ENCODE data around the gene ORM1.
A peak's percentile ranks its signal among the peaks of the same experiment; 100 is the strongest.
"Not testable (repeated sequence)": the region's sequence is repeated elsewhere in the genome, so short reads cannot be mapped to it uniquely, and the experiment has no call there.

The ORM1 gene

DNA sequence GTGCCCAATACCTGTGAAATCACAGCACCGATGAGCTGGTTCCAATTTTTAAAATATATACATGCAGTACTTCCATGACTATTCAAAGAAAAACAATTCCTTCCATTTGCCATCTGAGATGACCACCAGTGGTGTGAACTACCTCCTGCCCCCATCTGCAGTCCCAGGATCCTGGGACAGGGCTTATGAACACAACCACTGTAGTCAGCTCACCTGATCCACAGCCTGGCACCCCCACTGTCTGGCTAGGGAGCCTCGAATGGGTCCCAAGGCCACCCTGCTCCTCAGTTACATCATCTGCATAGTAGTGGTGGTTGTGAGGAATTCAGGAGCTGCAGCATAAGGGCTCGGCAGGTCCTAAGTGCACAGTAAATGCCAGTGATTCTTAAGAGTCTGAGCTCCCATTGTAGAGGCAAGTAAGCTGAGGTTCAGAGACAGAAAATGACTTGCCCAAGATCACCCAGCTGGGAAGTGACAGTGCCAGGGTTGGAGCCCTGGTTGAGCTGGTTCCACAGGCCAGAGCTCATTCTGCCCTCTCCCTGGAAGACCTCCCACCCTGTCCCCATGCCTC is 2.9 kb downstream of the ORM1 start:
- DNase-seq = not testable (repeated sequence)

- no peak for DNase-seq
Observed at GRCh38 chr9:114327749-114328148, 4.9 kb downstream of the ORM1 start.

DNA sequence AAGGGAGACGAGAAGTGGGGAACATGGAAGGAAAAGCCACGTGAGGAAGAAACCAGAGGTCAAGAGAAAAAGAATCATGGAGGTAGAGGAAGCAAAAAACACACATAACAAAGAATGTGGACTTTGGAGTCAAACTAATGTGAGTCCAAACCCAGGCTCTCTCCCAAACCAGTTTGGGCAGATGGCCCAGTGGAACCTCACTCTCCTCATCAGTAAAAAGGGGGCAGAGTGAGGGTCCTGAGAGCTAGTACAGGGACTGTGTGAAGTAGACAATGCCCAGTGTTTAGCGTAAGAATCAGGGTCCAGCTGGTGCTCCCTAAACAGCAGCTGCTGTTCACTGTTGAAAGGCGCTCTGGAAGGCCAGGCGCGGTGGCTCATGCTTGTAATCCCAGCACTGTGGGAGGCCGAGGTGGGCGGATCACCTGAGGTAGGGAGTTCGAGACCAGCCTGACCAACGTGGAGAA is 5.5 kb downstream of the ORM1 start:
- not testable (repeated sequence) for DNase-seq

- DNase-seq = not testable (repeated sequence)
Observed at GRCh38 chr9:114328937-114329624, 6.2 kb downstream of the ORM1 start.

DNA sequence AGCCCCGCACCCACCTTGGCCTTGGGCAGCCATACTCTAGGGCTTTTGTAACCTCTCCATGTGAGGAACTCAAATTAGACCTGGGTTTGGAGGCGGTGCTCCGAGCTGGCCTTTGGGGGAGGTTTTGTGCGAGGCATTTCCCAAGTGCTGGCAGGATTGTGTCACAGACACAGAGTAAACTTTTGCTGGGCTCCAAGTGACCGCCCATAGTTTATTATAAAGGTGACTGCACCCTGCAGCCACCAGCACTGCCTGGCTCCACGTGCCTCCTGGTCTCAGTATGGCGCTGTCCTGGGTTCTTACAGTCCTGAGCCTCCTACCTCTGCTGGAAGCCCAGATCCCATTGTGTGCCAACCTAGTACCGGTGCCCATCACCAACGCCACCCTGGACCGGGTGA is 6.7 kb downstream of the ORM1 start, which contains the start of gene ORM2:
Gene ORM2 (plus strand): TSS at position 245 of the 398 bp plus-strand sequence. CDS start 36 bp downstream, at position 281.
- not testable (repeated sequence) for DNase-seq

DNA sequence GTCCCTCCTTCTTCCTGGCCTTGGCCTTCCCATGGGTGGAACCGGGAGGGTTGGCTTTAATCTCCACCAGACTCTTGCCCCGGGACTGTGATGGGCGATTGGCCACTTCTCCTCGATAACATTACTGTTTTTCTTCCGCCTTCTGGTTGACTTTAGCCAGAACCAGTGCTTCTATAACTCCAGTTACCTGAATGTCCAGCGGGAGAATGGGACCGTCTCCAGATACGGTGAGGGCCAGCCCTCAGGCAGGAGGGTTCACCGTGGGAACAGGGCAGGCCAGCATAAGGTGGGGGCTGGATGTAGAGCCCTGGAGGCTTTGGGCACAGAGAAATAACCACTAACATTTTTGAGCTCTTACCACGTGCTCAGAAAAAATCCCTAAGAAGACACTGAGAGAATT is 7.7 kb downstream of the ORM1 start:
- no peak for DNase-seq

GRCh38 chr9:114331229-114332195 is 8.6 kb downstream of the ORM1 start:
- DNase-seq = not testable (repeated sequence)

DNA sequence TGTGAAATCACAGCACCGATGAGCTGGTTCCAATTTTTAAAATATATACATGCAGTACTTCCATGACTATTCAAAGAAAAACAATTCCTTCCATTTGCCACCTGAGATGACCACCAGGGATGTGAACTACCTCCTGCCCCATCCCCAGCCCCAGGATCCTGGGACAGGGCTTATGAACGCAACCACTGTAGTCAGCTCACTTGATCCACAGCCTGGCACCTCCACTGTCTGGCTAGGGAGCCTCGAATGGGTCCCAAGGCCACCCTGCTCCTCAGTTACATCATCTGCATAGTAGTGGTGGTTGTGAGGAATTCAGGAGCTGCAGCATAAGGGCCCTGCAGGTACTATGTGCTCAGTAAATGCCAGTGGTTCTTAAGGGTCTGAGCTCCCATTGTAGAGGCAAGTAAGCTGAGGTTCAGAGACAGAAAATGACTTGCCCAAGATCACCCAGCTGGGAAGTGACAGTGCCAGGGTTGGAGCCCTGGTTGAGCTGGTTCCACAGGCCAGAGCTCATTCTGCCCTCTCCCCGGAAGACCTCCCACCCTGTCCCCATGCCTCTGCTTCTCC is 9.7 kb downstream of the ORM1 start:
- DNase-seq = not testable (repeated sequence)

- not testable (repeated sequence) for DNase-seq
Observed at GRCh38 chr9:114333718-114334117, 10.8 kb downstream of the ORM1 start.

DNA sequence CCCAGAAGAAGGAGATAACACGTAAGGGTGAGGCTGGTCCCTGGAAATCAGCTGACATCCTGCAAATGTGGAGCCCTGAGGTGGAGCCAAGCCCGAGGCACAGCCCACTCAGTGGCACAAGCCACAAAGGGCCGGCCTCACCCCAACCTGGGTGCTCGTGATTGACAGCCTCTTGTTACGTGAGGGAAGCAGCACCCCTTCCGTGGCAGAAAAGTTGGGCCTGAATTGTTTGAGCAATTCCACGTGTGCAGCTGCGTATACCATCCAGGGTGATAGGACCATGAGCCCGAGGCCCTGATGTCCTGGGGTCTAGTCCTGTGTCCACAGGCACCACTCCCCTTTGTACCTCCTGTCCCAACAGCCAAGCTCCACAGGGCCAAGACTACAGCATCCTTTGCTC is 11.6 kb downstream of the ORM1 start:
- no peak for DNase-seq

GRCh38 chr9:114335745-114336144 is 12.8 kb downstream of the ORM1 start:
- no peak for DNase-seq

DNA sequence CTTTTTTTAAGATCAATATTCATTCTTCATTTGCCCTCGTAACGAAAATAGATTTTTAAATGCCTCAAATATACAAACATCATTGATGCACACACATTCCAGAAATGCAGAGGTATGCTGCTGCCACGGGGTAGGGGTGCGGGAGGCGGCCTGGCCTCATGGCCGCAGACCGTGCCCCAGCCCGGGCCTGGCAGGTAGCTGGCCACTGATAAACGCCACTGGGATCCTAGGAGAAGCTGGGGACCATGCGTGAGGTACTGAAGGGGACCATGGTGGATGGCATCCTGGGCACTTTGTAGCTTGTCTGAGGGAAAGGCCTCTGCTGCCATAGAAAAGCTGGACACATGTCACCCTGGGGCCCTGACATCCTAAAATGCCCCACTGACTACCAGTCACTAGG is 13.3 kb downstream of the ORM1 start:
- DNase-seq = no peak

GRCh38 chr9:114336699-114337395 is 13.9 kb downstream of the ORM1 start:
- DNase-seq = no peak

DNA sequence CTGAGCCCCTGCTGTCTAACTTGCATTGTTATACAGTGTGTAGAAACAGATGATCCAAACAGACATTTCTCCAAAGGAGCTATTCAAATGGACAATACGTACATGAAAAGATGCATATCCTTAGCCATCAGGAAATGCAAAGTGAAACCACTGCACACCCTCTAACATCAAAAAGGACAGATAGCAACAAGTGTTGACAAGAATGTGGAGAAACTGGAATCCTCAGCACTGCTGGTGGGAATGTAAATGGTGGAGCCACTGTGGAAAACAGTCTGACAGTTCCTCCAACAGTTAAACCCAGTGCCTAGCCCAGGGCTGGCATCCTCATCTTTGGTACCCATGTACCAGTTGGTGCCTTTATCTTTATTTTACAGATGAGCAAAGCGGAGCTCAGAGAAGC is 15.3 kb downstream of the ORM1 start:
- DNase-seq = no peak

DNA sequence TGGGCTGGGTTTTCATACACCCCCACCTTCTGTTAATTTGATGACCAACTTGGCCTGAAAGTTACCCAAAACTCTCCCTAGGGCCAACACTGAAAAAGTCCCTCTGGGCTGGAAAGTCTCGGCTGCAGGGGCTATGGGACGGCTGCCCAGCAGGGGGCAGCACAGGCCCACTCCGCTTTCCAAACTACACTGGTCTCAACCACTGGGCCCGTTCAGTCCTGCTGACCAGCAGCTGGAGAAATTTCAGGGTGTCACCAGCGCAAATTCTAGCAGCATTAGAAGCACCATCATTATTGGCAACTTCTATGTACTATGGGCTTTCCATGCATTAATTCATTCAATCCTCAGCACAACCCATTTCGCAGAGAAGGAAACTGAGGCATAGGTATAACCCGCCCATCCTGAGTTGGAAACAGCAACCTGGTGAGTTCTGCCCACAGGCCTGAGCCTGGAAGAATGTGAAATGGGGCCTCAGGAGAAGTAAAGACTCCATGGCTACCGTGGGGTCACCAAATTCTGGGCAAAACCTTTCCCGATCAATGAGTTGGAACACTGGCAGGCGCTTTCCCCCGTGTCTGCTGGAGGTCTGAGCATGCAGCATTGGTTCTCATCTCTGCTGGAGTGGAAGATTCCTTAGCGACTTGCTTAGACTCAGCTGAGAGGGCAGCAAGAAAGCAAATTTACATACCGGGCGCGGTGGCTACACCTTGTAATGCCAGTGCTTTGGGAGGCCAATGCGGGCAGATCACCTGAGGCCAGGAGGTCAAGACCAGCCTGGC is 16.4 kb downstream of the ORM1 start:
- peak; percentile 70 for DNase-seq

DNA sequence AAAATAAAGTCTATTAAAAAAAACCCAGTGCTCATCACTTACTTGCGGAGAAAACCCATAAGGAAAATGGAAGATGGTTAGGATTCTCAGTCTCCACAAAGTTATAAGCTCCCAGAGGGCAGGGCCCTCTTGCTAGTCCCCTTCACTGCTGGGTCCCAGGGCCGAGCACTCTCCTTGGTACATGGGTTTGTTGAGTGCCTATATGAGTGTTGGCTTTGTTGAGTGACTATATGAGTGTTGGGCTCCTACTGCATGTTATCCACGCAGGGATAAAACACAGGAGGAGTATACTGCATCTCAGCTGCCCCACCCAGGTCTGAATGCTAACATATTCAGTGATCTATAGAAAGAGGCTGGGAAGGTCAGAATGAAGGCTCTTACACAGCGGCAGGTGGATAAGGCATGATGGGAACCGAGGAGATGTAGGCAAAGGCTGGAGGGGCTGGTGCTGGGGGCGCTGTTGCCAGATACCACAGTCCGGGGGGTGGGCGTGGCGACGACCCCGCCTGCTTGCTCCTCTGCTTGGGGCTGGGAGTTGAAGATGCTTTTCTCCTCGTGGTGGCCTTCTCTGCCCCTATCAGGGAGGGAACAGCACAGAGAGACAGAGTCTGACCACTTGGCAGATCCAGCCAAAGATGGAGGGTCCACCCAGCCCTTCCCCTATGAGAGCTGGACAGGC is 18.4 kb downstream of the ORM1 start:
- no peak for DNase-seq

DNA sequence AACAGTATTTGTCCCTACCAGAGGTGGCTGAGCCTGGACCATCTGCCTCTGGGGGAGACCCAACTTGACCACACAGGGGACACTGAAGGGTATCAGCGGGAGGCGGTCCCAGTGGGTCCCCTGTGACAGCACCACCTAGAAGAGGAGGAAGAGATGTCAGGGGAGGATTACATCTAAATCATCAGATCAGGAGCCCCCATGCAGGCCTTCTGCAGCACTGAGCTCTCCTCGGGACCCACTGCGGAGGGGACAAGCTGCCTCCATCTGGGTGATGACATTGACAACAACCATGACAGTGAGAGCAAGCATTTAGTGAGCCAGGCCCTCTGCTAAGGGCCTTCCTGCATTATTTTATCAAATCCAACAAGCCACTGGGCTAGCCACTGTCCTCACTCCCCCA is 19.1 kb downstream of the ORM1 start:
- DNase-seq = no peak

GRCh38 chr9:114342755-114343440 is 20.0 kb downstream of the ORM1 start:
- DNase-seq = no peak

- DNase-seq = no peak
Observed at GRCh38 chr9:114343471-114344187, 20.7 kb downstream of the ORM1 start.

GRCh38 chr9:114344188-114344566 is 21.3 kb downstream of the ORM1 start:
- no peak for DNase-seq
